K562 (cell line): ENCODE measurements around the gene KRT8. TPM values are rescaled to one million over a fixed set of nuclear protein-coding genes. Genes with fewer than 3 reads are reported as not detected.

Experiments used
- CHD1 ChIP-seq: fragments of 200-600 bp; sonication (generic); IDR thresholded peaks from one replicate; pipeline ENCODE4 v1.6.1; 2012; ENCODE audit warnings: mild to moderate bottlenecking, moderate library complexity, low read length, inconsistent platforms
- CSDE1 ChIP-seq, 2 experiments: fragments of 450-650 bp; IDR thresholded peaks; 2 replicates each; pipeline ENCODE4 v1.6.1; 2016; ENCODE audit warnings: mild to moderate bottlenecking in 1 of 2
- E2F8 ChIP-seq: fragments of 450-650 bp; IDR thresholded peaks from 2 replicates; pipeline ENCODE4 v1.7.1; 2018; ENCODE audit warnings: mild to moderate bottlenecking, low read depth; ENCODE audit not compliant: partially characterized antibody
- FOXK2 ChIP-seq, 2 experiments: fragments of 450-650 bp; IDR thresholded peaks in 1 of 2; conservative IDR thresholded peaks in 1 of 2; 2 replicates each; pipeline ENCODE4 v1.6.1; 2016; ENCODE audit warnings: low read depth in 2 of 2, mild to moderate bottlenecking in 1 of 2
- GABPA ChIP-seq: fragments of 200-800 bp; sonication (Bioruptor generic); conservative IDR thresholded peaks from 2 replicates; pipeline ENCODE4 v1.6.1; 2016; ENCODE audit warnings: low read depth, missing genetic modification characterization, missing compliant biosample characterization
- HDAC1 ChIP-seq, 2 experiments: fragments of 450-650 bp; IDR thresholded peaks; 2 replicates each; pipeline ENCODE4 v1.6.1; 2016 to 2017; ENCODE audit warnings: inconsistent platforms in 1 of 2, mild to moderate bottlenecking in 1 of 2, moderate library complexity in 1 of 2
- HNRNPLL ChIP-seq: fragments of 200-400 bp; formaldehyde crosslinking; IDR thresholded peaks from 2 replicates; pipeline ENCODE4 v1.6.1; 2017; ENCODE audit warnings: low read length, low read depth, mild to moderate bottlenecking; ENCODE audit not compliant: poor library complexity, severe bottlenecking
- KDM2B ChIP-seq: fragments of 250-450 bp; sonication (Bioruptor Pico); IDR thresholded peaks from 2 replicates; pipeline ENCODE4 v1.8.0; 2021; ENCODE audit warnings: mild to moderate bottlenecking, moderate library complexity
- NFIX ChIP-seq: fragments of 250-450 bp; sonication (Bioruptor Pico); IDR thresholded peaks from 2 replicates; pipeline ENCODE4 v1.4.0; 2020; ENCODE audit warnings: low read depth, mild to moderate bottlenecking, moderate library complexity
- PCBP1 ChIP-seq: fragments of 200-400 bp; formaldehyde crosslinking; IDR thresholded peaks from 2 replicates; pipeline ENCODE4 v1.6.1; 2018; ENCODE audit warnings: mild to moderate bottlenecking, low read depth, low read length; ENCODE audit not compliant: poor library complexity, severe bottlenecking
- RB1 ChIP-seq: fragments of 450-650 bp; IDR thresholded peaks from 2 replicates; pipeline ENCODE4 v1.6.1; 2017; ENCODE audit warnings: low read depth, mild to moderate bottlenecking
- RBM25 ChIP-seq: fragments of 200-400 bp; formaldehyde crosslinking; IDR thresholded peaks from 2 replicates; pipeline ENCODE4 v1.6.1; 2018; ENCODE audit warnings: low read length, low read depth, moderate library complexity; ENCODE audit not compliant: severe bottlenecking
- RNF2 ChIP-seq: sonication (generic); IDR thresholded peaks from 2 replicates; pipeline ENCODE4 v1.6.1; 2016
- SMARCC2 ChIP-seq: fragments of 450-650 bp; IDR thresholded peaks from 2 replicates; pipeline ENCODE4 v1.6.1; 2017; ENCODE audit warnings: antibody characterized with exemption, moderate library complexity, mild to moderate bottlenecking, low read depth
- SNIP1 ChIP-seq: fragments of 450-650 bp; IDR thresholded peaks from 2 replicates; pipeline ENCODE4 v1.7.1; 2017; ENCODE audit warnings: low read depth, mild to moderate bottlenecking
- TFAP4 ChIP-seq: sonication (generic); formaldehyde crosslinking; IDR thresholded peaks from 2 replicates; pipeline ENCODE4 v1.8.0; 2022; ENCODE audit warnings: missing genetic modification reagents, mild to moderate bottlenecking, moderate library complexity, borderline replicate concordance
- TRIM25 ChIP-seq: fragments of 450-650 bp; IDR thresholded peaks from 2 replicates; pipeline ENCODE4 v1.7.0; 2016; ENCODE audit warnings: borderline replicate concordance
- ZBTB26 ChIP-seq: fragments of 450-650 bp; formaldehyde crosslinking; IDR thresholded peaks from 2 replicates; pipeline ENCODE4 v1.4.0; 2022; ENCODE audit warnings: missing genetic modification characterization
- ZNF224 ChIP-seq: sonication (generic); formaldehyde crosslinking; IDR thresholded peaks from 2 replicates; pipeline ENCODE4 v1.8.0; 2022; ENCODE audit warnings: mild to moderate bottlenecking, missing genetic modification reagents
- polyA plus RNA-seq, 8 experiments: library from polyadenylated mRNA; depleted of rRNA in 4 of 8; stranded (reverse) in 5 of 8; unstranded in 3 of 8; fragments of >200 nt; fragmentation: Nextera tagmentation in 2 of 8; fragmentation: Illumina TruSeq in 1 of 8; extraction: Ambion mirVana in 2 of 8; extraction: Trizol in 1 of 8; gene quantifications; 2 replicates each; pipeline versions ENCODE4 v1.2.1 to v1.2.3, GENCODE V29; 2011 to 2014; ENCODE audit warnings: inconsistent platforms in 1 of 8, missing spikeins in 1 of 8
- total RNA-seq, 7 experiments: library from RNA; depleted of rRNA in 6 of 7; stranded (reverse); fragments of >200 nt in 6 of 7; fragmentation: Illumina TruSeq in 2 of 7; extraction: Trizol in 2 of 7; gene quantifications; 2 replicates each; pipeline versions ENCODE4 v1.2.1 to v1.2.3, GENCODE V29; 2011 to 2021; ENCODE audit warnings: low replicate concordance in 1 of 7

The KRT8 gene
- total and polyA plus RNA-seq, 9 of the 15 experiments (the other 6 are each of a cell fraction or from before 2014, with no cell fraction given): 41.5 to 661 (median 260) TPM

- TF ChIP-seq FOXK2 (conservative IDR thresholded peaks at IDR 0.05 in 1 of 2, IDR thresholded peaks at IDR 0.05 in 1 of 2; ENCODE audit: low read depth in 2 of 2): peak; percentile 99 to 100
- 0 out of 2 replicates have a peak, but pooled peaks have one; percentile 25 for TF ChIP-seq KDM2B
- TF ChIP-seq CHD1: peak; percentile 95
- TF ChIP-seq ZBTB26: 0 out of 2 replicates have a peak, but pooled peaks have one; percentile 80
- peak; percentile 8 to 89; a peak in 2 of 4 replicates for TF ChIP-seq HDAC1 (IDR thresholded peaks at IDR 0.05)
- 0 out of 2 replicates have a peak, but pooled peaks have one; percentile 40 for TF ChIP-seq RB1
- TF ChIP-seq TRIM25: no peak; the same call in 1 of the 2 replicates
- peak; percentile 88 for TF ChIP-seq SMARCC2
- TF ChIP-seq SNIP1: no peak; the same call in 1 of the 2 replicates
- TF ChIP-seq GABPA (tag): peak; percentile 89
- TF ChIP-seq PCBP1: no peak
- no peak for TF ChIP-seq ZNF224
- TF ChIP-seq RBM25: no peak
- TF ChIP-seq RNF2: peak; percentile 80
- peak; percentile 53 for TF ChIP-seq E2F8
- peak; percentile 1 for TF ChIP-seq HNRNPLL
- no peak for TF ChIP-seq CSDE1 (IDR thresholded peaks at IDR 0.05)
- TF ChIP-seq TFAP4 (CRISPR knock-in tag): peak; percentile 36; the same call in 1 of the 2 replicates
- peak; percentile 20; the same call in 1 of the 2 replicates for TF ChIP-seq NFIX (CRISPR knock-in tag)
Observed at GRCh38 chr12:52949413-52950331, 44.8 kb upstream of the KRT8 start (continued).
